Esophagus squamous epithelium (tissue), 4 donors: Measurements from ENCODE around the gene RYR1.

ENCODE experiments used
- POLR2A ChIP-seq, 4 donors: fragments of 450-650 bp; IDR thresholded peaks; one replicate each; pipeline ENCODE4 v1.6.1; 2017; ENCODE audit warnings: antibody characterized with exemption in 4 of 4, mild to moderate bottlenecking in 4 of 4, moderate library complexity in 3 of 4
- TF ChIP-seq, protein P1 (sequence below), 6 experiments: fragments of 450-650 bp in 4 of 6; fragments of 200-600 bp in 2 of 6; sonication (generic) in 2 of 6; IDR thresholded peaks; one replicate each; pipeline ENCODE4 v1.5.1; 2016 to 2019; ENCODE audit warnings: antibody characterized with exemption in 6 of 6, mild to moderate bottlenecking in 4 of 6, moderate library complexity in 4 of 6

- TF ChIP-seq, protein P1, sequence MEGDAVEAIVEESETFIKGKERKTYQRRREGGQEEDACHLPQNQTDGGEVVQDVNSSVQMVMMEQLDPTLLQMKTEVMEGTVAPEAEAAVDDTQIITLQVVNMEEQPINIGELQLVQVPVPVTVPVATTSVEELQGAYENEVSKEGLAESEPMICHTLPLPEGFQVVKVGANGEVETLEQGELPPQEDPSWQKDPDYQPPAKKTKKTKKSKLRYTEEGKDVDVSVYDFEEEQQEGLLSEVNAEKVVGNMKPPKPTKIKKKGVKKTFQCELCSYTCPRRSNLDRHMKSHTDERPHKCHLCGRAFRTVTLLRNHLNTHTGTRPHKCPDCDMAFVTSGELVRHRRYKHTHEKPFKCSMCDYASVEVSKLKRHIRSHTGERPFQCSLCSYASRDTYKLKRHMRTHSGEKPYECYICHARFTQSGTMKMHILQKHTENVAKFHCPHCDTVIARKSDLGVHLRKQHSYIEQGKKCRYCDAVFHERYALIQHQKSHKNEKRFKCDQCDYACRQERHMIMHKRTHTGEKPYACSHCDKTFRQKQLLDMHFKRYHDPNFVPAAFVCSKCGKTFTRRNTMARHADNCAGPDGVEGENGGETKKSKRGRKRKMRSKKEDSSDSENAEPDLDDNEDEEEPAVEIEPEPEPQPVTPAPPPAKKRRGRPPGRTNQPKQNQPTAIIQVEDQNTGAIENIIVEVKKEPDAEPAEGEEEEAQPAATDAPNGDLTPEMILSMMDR (IDR thresholded peaks at IDR 0.05): no peak
- no peak for TF ChIP-seq POLR2A (IDR thresholded peaks at IDR 0.05)
Observed at GRCh38 chr19:38385057-38385803, 48.3 kb upstream of the RYR1 start.
